GM12875 (cell line): ENCODE measurements around the gene RPS6KA3.

Source experiments
- H3K4me3 ChIP-seq: one replicate; pipeline ENCODE4 v1.5.1; 2011; ENCODE audit warnings: low read depth, low read length, control low read depth
- CTCF ChIP-seq: IDR thresholded peaks from 2 replicates; pipeline ENCODE4 v1.5.1; 2011; ENCODE audit warnings: low read depth, mild to moderate bottlenecking, control low read depth, inconsistent platforms, low read length, moderate library complexity, borderline replicate concordance; ENCODE audit not compliant: insufficient read depth

Gene RPS6KA3

GRCh38 chrX:20300822-20301221 lies 34.1 kb upstream of the RPS6KA3 start:
- no peak overlapping the region for H3K4me3 ChIP-seq
- TF ChIP-seq CTCF: no peak

- TF ChIP-seq CTCF: no peak
- H3K4me3 ChIP-seq: no peak overlapping the region
These were observed 28.2 kb upstream of the RPS6KA3 start for GRCh38 chrX:20294957-20295356.

- no peak for TF ChIP-seq CTCF
- H3K4me3 ChIP-seq: no peak overlapping the region
These were observed 27.6 kb upstream of the RPS6KA3 start for GRCh38 chrX:20294284-20294683.

GRCh38 chrX:20285511-20285910 lies 18.8 kb upstream of the RPS6KA3 start:
- H3K4me3 ChIP-seq: no peak overlapping the region
- no peak for TF ChIP-seq CTCF

GRCh38 chrX:20284992-20285391 lies 18.3 kb upstream of the RPS6KA3 start:
- no peak for TF ChIP-seq CTCF
- no peak overlapping the region for H3K4me3 ChIP-seq

GRCh38 chrX:20284444-20284843 lies 17.7 kb upstream of the RPS6KA3 start:
- no peak for TF ChIP-seq CTCF
- no peak overlapping the region for H3K4me3 ChIP-seq

- no peak for TF ChIP-seq CTCF
These were observed 14.2 kb upstream of the RPS6KA3 start for GRCh38 chrX:20280938-20281337.

More at GRCh38 chrX:20280938-20281337, 14.2 kb upstream of the RPS6KA3 start:
- no peak overlapping the region for H3K4me3 ChIP-seq
